GM18517 (cell line): ENCODE results near the gene SPNS3.

Experiments
- ATAC-seq: cut with Tn5 transposase; IDR thresholded peaks from one replicate; pipeline ENCODE4 v1.9.1; 2021; ENCODE audit warnings: mild to moderate bottlenecking, moderate library complexity; ENCODE audit not compliant: unreplicated experiment

SPNS3 gene

GRCh38 chr17:4487296-4487695, 53.6 kb downstream of the SPNS3 start:
- no peak for ATAC-seq

- ATAC-seq: no peak
Measured at GRCh38 chr17:4487820-4488716, 54.3 kb downstream of the SPNS3 start.

- no peak for ATAC-seq
Measured at GRCh38 chr17:4488989-4489595, 55.4 kb downstream of the SPNS3 start.

- ATAC-seq: no peak
Measured at GRCh38 chr17:4490109-4490591, 56.4 kb downstream of the SPNS3 start.

- no peak for ATAC-seq
Measured at GRCh38 chr17:4490637-4491061, 56.9 kb downstream of the SPNS3 start.

- ATAC-seq: no peak
Measured at GRCh38 chr17:4492721-4493561, 59.2 kb downstream of the SPNS3 start.

GRCh38 chr17:4497101-4497824, 63.5 kb downstream of the SPNS3 start:
- no peak for ATAC-seq

GRCh38 chr17:4498461-4499397, 65.0 kb downstream of the SPNS3 start, which contains the start of gene SPNS2:
SPNS2 (plus strand) TSS chr17:4498881; CDS start chr17:4499048, 167 bp downstream.
- no peak for ATAC-seq

GRCh38 chr17:4499431-4500190, 65.9 kb downstream of the SPNS3 start:
- no peak for ATAC-seq

- no peak for ATAC-seq
Measured at GRCh38 chr17:4500191-4500571, 66.4 kb downstream of the SPNS3 start.

GRCh38 chr17:4501295-4501949, 67.7 kb downstream of the SPNS3 start:
- ATAC-seq: no peak

- no peak for ATAC-seq
Measured at GRCh38 chr17:4502466-4503154, 68.9 kb downstream of the SPNS3 start.

GRCh38 chr17:4503283-4504025, 69.7 kb downstream of the SPNS3 start:
- ATAC-seq: no peak

GRCh38 chr17:4504188-4504587, 70.4 kb downstream of the SPNS3 start:
- ATAC-seq: no peak

- ATAC-seq: no peak
Measured at GRCh38 chr17:4505187-4505586, 71.4 kb downstream of the SPNS3 start.

- no peak for ATAC-seq
Measured at GRCh38 chr17:4506175-4506813, 72.6 kb downstream of the SPNS3 start.
